Muscle layer of colon (tissue), 2 donors: ENCODE results near the gene TP53INP2.

ENCODE experiments used
- H3K27ac ChIP-seq: one replicate; pipeline ENCODE4 v1.7.0; 2013; ENCODE audit warnings: low read depth, mild to moderate bottlenecking, low read length, moderate library complexity
- H3K27me3 ChIP-seq, 2 donors: one replicate each; pipeline ENCODE4 v1.7.0; 2013; ENCODE audit warnings: low read length in 2 of 2, mild to moderate bottlenecking in 2 of 2; ENCODE audit not compliant: insufficient read depth in 2 of 2, control insufficient read depth in 1 of 2
- H3K36me3 ChIP-seq: one replicate; pipeline ENCODE4 v1.7.0; 2013; ENCODE audit warnings: mild to moderate bottlenecking, low read length; ENCODE audit not compliant: insufficient read depth
- H3K4me1 ChIP-seq: one replicate; pipeline ENCODE4 v1.7.0; 2013; ENCODE audit warnings: mild to moderate bottlenecking, low read length; ENCODE audit not compliant: insufficient read depth
- H3K4me3 ChIP-seq, 2 donors: one replicate each; pipeline ENCODE4 v1.7.0; 2013; ENCODE audit warnings: low read length in 2 of 2, low read depth in 1 of 2, mild to moderate bottlenecking in 1 of 2, moderate library complexity in 1 of 2
- H3K9ac ChIP-seq: one replicate; pipeline ENCODE4 v1.7.0; 2013; ENCODE audit warnings: low read length
- H3K9me3 ChIP-seq: one replicate; pipeline ENCODE4 v1.7.0; 2013; ENCODE audit warnings: mild to moderate bottlenecking, low read length
- donor health status: abdominal sarcoma.
- donor health status: Adenocarcinoma of cecum.

The TP53INP2 gene

DNA sequence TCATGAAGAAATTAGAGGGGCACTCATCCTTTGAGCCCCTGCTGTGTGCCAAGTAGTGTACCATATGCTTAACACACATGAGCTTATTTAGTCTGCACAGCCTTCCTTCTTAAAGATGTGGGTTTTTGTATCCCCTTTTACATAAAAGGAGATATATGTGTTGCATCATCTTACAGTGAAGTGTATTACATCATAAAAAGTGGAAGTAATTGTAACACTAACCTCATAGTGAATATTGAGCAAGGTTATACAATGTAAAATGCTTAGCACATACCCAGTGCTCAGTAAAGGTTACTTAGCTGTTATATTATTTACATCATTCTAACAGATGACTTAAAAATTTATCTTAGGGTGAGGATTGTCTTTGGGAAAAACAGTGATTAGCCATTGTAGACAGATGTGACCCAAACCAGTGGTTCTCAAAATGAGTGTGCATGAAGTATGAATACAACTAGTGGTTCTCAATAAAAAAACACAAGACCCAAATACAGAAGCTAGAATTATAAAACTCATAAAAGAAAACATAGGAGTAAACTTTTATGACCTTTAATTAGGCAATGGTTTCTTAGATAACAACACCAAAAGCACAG, 23.5 kb upstream of the TP53INP2 start:
- peaks cover 9% of the 10 kb centered on the region for H3K4me1 ChIP-seq
- H3K9ac ChIP-seq = no peak overlapping the region
- no peaks in the 10 kb centered on the region for H3K9me3 ChIP-seq
- H3K36me3 ChIP-seq = no peaks in the 10 kb centered on the region
- H3K27ac ChIP-seq = no peak overlapping the region
- H3K4me3 ChIP-seq = no peak overlapping the region
- H3K27me3 ChIP-seq = no peaks in the 10 kb centered on the region

DNA sequence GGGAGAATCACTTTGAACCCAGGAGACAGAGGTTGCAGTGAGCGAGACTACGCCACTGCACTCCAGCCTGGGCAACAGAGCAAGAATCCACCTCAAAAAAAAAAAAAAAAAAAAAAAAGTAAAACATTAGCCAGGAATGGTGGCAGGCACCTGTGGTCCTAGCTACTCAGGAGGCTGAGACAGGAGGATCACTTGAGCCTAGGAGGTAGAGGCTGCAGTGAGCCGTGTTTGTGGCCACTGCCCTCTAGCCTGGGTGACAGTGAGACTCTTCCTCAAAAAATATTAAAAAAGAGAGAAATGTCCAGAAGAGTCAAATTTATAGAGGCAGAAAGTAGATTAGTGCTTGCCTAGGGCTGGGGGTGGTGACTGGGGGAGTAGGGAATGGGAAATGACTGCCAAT, 20.5 kb upstream of the TP53INP2 start:
- Histone ChIP-seq H3K27ac (no peak overlapping the region), H3K9me3 (no peaks in the 10 kb centered on the region), H3K4me1 (no peaks in the 10 kb centered on the region), H3K36me3 (no peaks in the 10 kb centered on the region), H3K27me3 (no peaks in the 10 kb centered on the region), H3K4me3 (no peak overlapping the region), H3K9ac (no peak overlapping the region)

DNA sequence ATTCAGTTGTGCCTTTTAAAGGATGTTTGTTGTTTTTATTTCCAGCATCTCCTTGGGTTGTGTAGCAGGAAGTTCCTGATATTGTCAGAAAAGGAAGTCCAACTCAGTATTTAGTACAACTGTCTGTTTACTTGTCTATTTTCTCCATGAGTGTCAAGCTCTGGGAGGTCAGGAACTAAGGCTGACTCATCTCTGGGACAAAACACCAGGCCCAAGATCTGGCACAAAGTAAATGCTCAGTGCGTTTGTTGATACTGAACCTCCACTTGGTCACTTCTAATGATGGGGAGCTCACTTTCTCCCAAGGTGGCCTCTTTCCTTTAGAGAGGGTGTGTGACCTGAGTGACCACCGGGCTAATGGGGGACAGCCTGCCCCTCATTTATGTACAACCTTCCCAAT, 14.7 kb upstream of the TP53INP2 start:
- Histone ChIP-seq H3K4me3 (no peak overlapping the region), H3K27ac (no peak overlapping the region), H3K9ac (no peak overlapping the region), H3K4me1 (no peaks in the 10 kb centered on the region), H3K27me3 (no peaks in the 10 kb centered on the region), H3K9me3 (no peaks in the 10 kb centered on the region), H3K36me3 (no peaks in the 10 kb centered on the region)

DNA sequence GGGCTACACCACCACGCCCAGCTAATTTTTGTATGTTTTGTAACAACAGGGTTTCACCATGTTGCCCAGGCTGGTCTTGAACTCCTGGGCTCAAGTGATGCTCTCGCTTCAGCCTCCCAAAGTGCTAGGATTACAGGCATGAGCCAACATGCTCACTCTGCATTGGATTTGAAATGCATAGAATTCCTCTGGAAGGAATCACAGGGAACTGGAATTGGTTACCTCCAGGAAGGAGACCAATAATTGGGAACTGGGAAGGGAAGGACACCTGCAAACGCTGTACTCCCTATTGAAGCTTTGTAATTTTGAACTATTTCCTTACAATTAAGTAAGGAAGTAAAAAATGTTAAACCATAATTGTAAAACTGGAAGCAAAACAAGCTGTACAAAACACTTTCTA, 12.3 kb upstream of the TP53INP2 start:
- Histone ChIP-seq H3K27ac (no peak overlapping the region), H3K9me3 (no peaks in the 10 kb centered on the region), H3K27me3 (no peaks in the 10 kb centered on the region), H3K4me1 (no peaks in the 10 kb centered on the region), H3K4me3 (no peak overlapping the region), H3K36me3 (no peaks in the 10 kb centered on the region), H3K9ac (no peak overlapping the region)

DNA sequence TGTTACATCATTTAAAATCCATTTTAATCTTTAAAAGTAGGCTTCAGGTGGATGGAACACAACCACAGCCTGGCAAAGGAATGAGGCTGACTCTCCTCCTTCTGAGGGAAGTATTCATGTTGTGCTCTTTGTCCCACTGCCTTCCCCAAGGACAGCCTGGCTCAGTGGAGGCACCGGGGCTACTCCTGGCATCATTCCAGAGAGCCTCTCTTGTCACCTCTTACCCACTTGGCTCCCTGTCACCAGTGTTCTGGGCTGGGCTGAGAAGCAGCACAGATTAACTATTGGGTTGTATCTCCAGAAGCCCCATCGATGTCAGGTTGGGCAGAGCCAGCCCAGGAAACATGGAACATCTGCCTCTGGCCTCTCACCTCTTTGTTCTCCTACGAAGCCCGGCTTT, 10.7 kb upstream of the TP53INP2 start:
- no peak overlapping the region for H3K4me3 ChIP-seq
- H3K4me1 ChIP-seq = no peaks in the 10 kb centered on the region
- no peaks in the 10 kb centered on the region for H3K27me3 ChIP-seq
- H3K36me3 ChIP-seq = no peaks in the 10 kb centered on the region
- H3K27ac ChIP-seq = no peak overlapping the region
- no peaks in the 10 kb centered on the region for H3K9me3 ChIP-seq
- no peak overlapping the region for H3K9ac ChIP-seq

DNA sequence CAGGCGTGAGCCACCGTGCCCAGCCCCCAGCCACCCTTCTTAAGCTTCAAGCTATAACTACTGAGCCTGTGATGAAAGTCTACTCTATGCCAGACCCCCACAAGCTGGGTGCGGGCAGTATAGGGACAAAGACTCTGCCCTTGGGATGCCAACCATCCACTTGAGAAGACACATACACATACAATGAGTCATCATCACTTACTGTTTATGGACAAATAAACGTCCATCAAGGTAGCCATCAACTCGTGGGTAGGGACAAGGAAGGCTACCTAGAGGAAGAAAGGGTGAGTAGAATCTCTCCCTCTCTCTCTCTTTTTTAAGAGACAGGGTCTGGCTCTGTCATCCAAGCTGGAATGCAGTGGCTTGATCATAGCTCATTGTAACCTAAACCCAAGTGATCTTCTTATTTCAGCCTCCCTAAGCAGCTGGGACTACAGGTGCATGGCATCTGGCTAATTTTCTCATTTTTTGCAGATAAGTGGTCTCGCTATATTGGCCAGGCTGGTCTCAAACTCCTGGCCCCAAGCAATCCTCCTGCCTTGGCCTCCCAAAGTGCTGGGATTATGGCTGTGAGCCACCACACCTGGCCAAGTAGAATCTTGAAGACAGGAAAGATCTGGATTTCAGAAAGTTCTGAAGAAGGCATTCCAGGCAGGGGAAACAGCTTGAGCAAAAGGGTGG, 2.6 kb upstream of the TP53INP2 start:
- Histone ChIP-seq H3K9ac (no peak overlapping the region), H3K9me3 (no peaks in the 10 kb centered on the region), H3K36me3 (no peaks in the 10 kb centered on the region), H3K27ac (no peak overlapping the region), H3K4me1 (peaks cover 21% of the 10 kb centered on the region), H3K4me3 (no peak overlapping the region), H3K27me3 (no peaks in the 10 kb centered on the region)

DNA sequence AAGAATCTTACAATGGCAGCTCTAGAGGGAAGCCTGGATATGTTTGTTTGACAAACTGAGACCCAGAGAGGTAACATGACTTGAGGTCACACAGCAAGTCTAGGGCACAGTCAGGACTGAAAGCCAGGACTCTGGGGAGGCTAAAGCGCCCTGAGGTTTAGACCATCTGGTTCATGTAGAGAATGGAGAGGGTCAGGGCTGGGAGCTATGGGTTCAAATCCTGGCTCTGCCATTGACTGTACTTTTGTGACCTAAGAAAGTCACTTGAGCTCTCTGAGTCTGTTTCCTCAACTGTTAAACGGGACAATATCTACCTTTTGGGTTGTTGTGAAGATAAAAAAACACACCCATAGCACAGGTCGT, 1.1 kb upstream of the TP53INP2 start:
- Histone ChIP-seq H3K4me3 (peak overlapping the region in 1 of 2 donors; percentile 74), H3K27me3 (no peaks in the 10 kb centered on the region), H3K9me3 (no peaks in the 10 kb centered on the region), H3K27ac (peak overlapping the region; percentile 97), H3K4me1 (peaks cover 21% of the 10 kb centered on the region), H3K36me3 (no peaks in the 10 kb centered on the region), H3K9ac (peak overlapping the region; percentile 96)

DNA sequence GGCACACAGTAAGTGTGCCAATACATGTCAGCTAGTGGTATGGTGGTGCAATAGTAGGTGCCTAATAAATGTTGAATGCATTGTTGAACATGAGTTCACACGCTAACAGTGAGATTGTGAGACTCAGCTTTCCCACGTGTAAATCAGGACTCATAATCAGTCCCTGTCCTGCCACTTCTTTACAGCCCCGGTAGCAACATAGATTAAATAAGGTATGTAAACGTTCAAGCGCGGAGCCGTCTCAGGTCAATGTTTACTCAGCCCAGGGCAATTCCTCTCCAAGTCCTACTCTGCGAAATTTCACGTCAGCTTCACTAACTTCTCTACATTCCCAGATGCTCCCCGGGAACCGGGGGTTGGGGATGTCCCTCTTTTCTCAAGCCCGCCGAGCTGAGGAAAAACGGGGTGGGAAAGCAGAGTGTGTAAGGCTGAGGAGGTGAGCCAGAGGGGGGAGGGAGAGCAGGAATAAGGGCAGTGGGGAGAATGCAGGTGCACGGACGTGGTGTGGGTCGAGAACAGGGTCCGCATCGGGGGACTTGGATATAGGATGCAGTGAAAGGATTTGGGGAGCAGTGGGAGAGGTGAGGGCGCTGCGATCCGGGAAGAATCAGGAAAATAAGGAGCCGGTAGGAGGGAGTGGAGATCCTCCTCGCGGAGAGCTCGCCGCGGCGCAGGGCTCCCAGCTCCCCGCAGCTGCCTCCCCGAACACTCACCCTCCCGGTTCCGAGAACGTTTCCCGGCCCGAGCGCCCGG, 544 bp upstream of the TP53INP2 start:
- Histone ChIP-seq H3K4me1 (peaks cover 21% of the 10 kb centered on the region), H3K27ac (peak overlapping the region; percentile 97), H3K9me3 (no peaks in the 10 kb centered on the region), H3K9ac (peak overlapping the region; percentile 96), H3K4me3 (peak overlapping the region; percentile 74 to 75), H3K36me3 (no peaks in the 10 kb centered on the region), H3K27me3 (no peaks in the 10 kb centered on the region)

DNA sequence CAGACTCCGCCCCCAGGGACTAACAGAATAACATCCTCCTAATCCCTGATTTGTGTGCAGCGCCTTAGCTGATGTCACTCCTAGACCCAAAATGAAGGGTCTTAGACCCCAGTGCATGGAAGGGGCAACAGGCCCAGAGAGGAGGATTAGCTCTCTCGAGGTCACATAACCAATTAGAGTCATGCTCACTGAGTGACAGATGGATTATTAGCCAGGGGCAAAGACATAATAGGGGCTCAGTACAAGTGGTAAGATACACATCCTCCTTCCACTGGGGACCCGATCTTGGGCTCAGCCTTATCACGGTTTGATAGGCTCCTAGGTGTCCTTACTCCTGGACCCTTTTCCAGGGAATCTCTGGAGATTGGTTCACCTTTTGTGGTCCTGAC, 858 bp downstream of the TP53INP2 start:
- no peaks in the 10 kb centered on the region for H3K9me3 ChIP-seq
- peaks cover 21% of the 10 kb centered on the region for H3K4me1 ChIP-seq
- peak overlapping the region; percentile 75 to 85 for H3K4me3 ChIP-seq
- H3K27me3 ChIP-seq = no peaks in the 10 kb centered on the region
- no peaks in the 10 kb centered on the region for H3K36me3 ChIP-seq
- peak overlapping the region; percentile 97 for H3K27ac ChIP-seq
- H3K9ac ChIP-seq = peak overlapping the region; percentile 90

DNA sequence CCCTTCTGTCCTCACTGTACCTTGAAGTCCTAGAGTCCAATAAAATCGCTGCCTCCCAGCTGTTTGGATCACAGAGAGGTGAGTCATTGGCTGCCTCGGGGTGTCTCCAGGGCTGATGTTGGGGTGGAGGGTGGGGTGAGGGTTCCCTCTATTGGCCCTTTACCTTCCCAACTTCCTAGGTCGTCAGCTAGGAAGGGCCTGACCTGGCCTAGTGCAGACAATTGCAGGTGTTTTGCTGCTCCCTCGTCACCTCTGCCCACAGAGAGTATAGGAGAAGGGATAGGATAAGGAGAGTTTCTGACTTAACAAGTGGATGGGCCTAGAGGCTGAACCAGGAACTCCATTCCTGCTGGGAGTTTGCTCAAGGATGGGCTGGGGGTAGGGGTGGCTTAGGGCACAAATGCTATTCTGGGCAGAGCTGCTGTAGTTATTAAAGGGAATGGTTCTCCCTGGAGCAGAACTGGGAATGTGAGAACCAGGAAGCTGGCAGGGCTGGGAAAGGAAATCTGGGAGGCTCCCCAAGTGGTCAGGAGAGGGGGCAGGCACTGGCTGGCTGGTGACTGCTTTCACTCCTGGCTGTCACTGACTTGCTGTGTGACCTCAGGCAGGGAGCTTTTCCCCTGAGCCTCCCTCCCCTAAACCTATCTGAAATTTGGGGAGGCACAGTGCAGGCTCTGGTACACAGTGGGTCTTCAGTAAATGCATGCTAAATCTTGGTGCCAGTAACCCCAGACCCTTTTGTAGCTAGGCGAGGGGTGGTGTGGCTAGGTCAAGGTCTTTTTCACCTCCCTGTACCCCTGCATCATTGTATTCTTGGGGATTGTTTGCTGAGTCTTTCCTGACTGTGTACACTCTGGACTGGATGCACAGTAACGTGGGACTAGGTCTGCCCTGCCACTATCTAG, 1.5 kb downstream of the TP53INP2 start:
- Histone ChIP-seq H3K4me1 (peaks cover 26% of the 10 kb centered on the region), H3K27ac (peak overlapping the region; percentile 97), H3K9ac (peak overlapping the region; percentile 90), H3K36me3 (no peaks in the 10 kb centered on the region), H3K27me3 (no peaks in the 10 kb centered on the region), H3K4me3 (peak overlapping the region; percentile 75 to 85), H3K9me3 (no peaks in the 10 kb centered on the region)

DNA sequence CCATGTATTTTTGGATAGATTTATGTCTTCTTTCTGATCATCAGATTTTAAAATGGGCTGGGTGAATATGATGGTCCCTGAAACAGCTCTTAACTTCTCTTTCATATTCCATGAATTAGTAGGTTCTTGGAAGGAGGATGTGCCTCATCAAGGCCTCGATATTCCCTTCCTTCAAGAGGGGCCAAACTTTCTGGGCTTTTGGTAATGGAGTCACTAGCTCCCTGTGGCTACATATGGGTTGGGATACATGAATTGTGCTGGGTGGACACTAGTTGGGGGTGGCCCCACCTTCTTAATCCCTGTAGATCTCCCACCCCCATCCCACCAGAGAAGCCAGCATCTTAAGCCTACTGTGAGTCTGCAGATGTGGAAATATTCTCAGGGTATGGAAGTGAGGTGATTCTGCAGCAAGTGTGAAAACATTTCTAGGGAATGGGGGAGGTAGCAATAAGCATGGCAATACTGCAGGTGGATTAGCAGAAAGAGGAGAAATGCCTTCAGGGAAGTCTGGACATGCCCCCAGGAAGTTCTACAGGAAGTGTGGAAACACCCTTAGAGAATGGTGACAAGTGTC, 2.2 kb downstream of the TP53INP2 start:
- Histone ChIP-seq H3K9ac (no peak overlapping the region), H3K36me3 (peaks cover 4% of the 10 kb centered on the region), H3K27ac (no peak overlapping the region), H3K4me1 (peaks cover 28% of the 10 kb centered on the region), H3K4me3 (no peak overlapping the region), H3K27me3 (no peaks in the 10 kb centered on the region), H3K9me3 (no peaks in the 10 kb centered on the region)
